NCI-H128 (cell line): ENCODE results near the gene MXD3.
"Not testable (repeated sequence)": the region's sequence is repeated elsewhere in the genome, so short reads cannot be mapped to it uniquely, and the experiment has no call there.

Source experiments
- DNase-seq: peaks from one replicate; lab custom pipeline; 2025; ENCODE audit not compliant: unreplicated experiment; lab: John Stamatoyannopoulos, UW

Gene MXD3

GRCh38 chr5:177343777-177344176 is 32.1 kb upstream of the MXD3 start:
- no peak for DNase-seq

DNA sequence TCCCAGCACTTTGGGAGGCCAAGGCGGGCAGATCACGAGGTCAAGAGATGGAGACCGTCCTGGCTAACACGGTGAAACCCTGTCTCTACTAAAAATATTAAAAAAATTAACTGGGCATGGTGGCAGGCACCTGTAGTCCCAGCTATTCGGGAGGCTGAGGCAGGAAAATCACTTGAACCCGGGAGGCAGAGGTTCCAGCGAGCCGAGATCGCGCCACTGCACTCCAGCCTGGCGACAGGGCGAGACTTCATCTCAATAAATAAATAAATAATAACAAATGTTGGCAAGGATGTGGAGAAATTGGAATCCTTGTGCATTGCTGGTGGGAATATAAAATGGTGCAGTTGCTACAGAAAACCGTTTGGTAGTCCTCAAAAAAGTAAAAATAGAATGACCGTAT is 31.3 kb upstream of the MXD3 start:
- DNase-seq, result not testable (repeated sequence)

DNA sequence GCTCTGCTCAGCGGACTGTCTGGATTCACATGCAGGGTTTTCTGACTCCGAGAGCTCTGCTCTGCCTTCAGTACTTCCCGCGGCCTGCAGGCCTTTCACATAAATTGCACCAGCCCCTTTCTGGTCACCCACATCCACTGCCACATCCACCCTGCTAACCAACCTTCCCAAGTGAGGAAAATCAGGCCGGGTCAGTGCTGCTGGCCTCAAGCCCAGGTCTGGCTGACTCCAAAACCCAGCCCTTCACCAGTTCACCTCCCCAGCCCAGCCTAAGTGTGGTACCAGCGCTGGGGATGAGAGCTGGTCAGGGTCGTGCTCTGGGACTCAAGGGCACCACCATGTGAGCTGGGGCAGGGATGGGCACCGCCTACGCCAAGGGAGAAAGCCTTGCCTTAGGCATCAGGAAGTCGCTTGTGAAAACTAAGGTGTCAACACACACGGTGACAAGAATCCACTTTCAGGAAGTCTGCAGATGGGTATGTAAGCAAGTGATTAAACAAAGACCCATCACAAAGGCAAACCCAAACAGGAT is 27.5 kb upstream of the MXD3 start:
- DNase-seq, result no peak

- no peak for DNase-seq
These were observed 26.8 kb upstream of the MXD3 start for GRCh38 chr5:177338251-177339106.

DNA sequence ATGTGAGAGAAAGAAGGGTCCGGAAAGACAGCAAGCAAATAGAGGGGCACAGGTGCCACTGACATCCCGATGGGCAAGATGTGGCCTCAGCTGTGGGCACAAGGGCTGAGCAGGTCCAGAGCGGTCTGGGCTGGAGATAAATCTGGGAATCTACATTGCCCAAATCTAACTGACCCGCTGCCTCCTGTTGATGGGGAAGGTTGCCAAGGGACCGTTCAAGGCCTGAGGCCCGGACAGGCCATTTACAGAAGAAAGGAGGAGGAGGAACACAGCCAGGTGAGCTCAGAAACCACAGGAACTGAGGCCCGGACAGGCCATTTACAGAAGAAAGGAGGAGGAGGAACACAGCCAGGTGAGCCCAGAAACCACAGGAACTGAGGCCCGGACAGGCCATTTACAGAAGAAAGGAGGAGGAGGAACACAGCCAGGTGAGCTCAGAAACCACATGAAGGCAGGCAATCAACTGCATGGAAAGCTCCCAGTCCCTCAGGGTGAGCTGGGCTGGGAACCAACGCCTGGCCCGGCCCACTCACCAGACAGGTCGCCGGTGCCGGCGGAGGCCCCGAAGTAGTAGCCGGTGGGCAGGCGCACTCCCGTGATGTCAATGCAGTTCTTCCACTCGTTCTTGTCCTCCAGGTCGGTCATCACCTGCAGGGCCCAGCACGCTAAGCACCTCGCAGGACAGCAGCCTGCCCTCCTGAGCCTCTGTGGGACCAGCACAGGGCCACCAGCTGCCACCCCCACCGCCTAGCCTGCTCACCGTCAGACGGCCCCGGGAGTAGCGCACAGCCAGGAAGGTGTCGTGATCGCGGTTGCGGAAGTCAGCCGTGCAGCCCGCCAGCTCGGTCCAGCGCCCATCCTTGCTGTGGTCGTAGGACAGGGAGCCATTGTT is 25.2 kb upstream of the MXD3 start:
- DNase-seq, result no peak

GRCh38 chr5:177336112-177336511 is 24.4 kb upstream of the MXD3 start:
- no peak for DNase-seq

DNA sequence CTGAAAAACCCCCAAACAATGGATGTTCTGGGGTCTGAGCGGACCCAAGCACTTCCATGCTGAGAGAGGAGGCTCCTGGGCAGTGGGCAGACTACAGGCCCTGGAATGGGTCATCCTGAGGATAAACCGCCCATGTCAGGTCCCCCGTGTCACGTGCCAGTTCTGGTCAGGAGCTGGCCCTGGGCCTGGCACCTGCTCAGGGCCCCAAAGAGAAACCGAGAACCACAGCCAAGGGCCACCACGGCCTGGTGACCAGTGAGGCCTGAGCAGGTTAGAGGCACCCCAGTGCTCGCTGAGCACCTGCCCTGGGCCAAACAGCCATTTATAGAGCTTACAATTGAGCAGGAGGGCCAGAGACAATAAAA is 24.0 kb upstream of the MXD3 start:
- DNase-seq, result no peak

DNA sequence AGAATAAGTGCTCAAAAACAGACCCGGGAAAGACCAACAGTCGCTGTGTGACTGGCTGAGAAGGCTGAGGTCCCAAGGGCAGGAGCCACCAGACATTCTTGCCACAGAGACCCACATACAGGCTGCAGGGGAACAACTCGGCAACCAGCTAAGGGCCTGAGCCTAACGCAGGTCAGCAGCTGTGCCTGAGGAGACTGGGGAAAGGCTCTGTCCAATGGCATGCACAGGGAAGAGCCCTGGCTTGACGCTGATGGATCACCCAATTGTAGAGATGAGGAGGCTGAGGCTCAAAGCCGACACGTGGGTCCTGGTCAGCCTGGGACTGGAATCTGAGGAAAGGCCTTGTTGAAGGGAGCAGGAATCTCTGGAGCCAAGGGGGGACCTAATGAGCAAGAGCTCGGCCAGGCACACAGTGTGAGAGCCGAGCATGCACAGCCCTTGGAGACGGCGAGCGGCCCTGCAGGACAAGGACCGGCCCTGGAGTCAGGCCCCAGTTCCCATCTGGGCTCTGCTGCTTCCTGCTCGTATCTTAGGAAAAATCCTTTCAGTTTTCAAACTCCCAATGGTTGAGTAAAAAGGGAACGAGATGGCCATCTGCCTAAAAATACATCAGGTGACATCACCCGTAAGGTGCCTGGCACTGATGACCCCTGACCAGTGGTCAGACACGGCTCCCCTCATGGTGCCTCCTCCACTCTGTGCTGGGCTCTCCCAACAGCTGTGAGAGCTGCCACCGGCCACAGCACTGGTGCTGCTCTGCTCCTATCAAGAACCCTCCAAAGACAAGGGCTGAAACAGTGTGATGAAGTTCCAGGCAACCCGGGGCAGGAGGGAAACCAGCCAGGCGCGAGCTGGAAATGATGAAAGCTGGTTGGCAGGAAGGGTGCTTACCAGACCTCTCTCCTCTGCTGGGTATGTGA is 23.3 kb upstream of the MXD3 start:
- no peak for DNase-seq

DNA sequence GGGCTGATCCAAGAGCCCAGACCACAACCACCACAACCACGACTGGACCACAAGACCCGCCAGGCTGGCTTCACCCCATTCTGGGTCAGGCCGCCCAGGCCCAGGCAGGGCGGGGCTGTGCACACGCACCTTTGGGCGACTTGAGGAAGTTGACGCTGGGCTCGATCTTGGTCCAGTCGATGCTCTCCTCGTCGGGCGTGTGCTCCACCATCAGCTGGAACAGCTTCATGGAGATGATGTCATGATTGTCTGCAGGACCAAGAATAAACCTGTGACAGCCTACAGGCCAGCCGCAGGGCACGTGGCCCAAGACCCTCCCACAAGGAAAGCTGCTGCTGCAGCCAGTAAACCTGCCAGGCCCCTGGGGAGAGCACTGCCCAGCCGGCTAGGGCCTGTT is 22.5 kb upstream of the MXD3 start:
- DNase-seq, result no peak

- DNase-seq, result no peak
These were observed 21.9 kb upstream of the MXD3 start for GRCh38 chr5:177333420-177334154.

DNA sequence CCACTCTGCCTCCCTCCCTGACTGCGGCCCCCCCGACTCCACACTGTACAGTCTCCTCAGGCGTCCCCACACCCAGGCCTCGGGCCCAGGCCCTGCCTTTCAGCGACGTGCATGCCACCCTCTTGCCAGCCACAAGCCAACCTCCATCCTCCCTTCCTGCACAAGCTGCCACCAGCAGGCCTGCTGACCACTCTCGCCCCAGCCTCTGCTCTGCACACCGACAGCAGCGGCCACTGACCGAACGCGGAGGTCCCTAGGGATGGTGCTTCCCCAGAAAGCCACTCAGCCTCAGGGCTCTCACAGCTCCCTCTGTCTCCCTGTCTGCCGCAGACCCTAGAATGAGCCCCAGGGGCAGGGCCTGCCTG is 21.2 kb upstream of the MXD3 start:
- no peak for DNase-seq

DNA sequence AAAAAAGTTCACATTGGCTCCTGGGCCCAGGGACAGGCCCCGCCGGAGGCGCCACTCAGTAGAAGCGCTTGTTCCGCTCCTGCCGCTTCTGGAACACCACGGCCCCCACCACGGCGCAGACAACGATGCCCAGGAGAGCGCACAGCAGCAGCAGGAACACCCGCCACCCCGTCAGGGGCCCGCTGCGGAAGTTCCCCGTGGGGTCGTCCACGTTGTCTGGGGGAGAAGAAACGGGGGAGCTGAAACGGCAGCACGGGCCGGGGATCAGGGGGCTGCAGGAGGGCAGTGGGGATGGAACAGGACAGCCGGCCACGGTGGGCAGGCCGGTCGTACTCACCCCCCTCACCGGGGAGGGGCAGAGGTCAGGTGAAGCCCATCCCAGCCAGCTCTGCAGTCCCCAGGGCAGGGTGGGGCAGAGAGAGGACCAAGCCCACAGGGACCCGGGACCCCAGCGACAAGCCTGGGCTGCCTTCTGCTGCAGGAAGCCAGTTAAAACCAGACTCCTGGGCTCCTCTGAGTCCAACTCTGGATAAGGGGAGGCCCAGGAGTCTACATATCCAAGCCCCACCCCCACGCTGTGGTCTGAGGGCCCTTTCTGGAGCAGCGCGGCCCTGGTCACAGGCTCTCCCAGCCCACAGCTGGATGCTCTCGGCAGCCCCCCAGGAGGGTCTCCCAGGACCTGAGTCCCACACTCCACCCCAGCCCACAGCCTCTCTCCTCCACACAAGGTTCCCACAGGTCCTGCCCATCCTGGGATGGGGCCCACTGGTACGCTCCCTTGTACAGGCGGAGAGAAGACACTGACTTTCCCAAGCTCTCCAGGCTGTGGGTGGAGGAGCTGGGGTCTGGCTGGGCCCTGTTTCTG is 20.6 kb upstream of the MXD3 start:
- DNase-seq, result no peak

DNA sequence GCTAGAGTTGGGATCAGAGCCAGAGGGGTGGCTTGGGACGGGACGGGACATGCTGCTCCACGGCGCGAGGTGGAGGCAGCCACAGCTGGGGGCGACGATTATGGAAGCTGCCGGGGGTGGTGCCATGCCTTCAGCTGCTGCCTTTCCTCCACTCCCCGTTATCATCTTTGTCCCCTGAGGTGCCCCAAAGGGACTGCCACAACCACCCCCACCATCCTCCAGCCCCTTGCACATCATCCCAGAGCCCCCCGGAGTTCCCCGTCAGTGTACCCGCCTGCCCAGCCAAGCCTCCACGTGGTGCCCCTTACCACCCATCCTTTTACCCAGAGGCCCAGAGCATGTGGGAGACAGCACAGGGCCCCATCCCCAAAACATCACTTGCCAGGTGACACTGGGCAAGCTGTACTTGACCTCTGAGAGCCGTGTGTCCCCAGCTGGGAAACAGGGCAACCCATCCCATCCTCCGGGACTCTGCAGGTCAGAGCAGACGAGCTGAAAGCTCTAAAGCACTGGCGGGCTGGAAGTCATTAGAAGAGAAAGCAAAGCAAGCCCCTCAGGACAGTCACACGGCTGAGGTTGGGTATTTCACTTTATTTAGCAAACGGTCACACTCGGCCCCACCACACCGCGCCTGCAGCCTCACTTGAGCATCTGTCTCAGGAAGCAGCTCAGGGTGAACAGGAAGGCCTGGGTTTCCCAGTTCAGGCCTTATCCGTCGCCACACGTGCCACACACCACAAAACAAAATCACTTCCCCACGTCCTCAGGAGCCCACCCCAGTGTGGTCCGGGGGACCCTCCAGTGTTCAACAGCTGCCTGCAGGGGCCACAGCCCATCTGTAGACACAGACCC is 19.5 kb upstream of the MXD3 start:
- no peak for DNase-seq

- DNase-seq, result no peak
These were observed 18.2 kb upstream of the MXD3 start for GRCh38 chr5:177329883-177330282.

DNA sequence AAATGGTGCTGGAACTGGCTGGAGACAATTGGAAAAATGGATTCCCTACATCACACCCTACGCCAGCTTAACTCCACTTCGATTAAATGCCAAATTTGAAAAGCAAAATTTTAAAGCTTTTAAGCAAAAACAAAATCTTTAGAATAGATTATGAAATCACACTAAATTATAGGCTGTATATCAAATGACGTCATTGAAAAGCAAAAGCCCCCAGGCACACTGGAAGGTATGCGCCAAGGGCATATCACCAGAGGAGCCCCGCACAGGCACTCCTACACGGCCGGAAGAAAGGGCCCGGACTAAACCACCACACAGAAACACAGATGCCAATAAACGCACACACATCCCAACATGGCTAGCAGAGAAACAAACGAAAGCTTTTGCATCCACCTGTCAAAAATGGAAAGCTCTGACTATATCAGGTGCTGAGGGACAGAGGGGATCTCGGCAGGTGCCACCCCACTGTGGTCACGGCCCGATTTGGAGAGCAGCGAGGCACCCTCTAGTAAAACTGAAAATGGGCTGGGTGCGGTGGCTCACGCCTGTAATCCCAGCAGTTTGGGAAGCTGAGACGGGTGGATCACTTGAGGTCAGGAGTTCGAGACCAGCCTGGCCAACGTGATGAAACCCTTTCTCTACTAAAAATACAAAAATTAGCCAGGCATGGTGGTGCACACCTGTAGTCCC is 17.0 kb upstream of the MXD3 start:
- DNase-seq, result no peak

DNA sequence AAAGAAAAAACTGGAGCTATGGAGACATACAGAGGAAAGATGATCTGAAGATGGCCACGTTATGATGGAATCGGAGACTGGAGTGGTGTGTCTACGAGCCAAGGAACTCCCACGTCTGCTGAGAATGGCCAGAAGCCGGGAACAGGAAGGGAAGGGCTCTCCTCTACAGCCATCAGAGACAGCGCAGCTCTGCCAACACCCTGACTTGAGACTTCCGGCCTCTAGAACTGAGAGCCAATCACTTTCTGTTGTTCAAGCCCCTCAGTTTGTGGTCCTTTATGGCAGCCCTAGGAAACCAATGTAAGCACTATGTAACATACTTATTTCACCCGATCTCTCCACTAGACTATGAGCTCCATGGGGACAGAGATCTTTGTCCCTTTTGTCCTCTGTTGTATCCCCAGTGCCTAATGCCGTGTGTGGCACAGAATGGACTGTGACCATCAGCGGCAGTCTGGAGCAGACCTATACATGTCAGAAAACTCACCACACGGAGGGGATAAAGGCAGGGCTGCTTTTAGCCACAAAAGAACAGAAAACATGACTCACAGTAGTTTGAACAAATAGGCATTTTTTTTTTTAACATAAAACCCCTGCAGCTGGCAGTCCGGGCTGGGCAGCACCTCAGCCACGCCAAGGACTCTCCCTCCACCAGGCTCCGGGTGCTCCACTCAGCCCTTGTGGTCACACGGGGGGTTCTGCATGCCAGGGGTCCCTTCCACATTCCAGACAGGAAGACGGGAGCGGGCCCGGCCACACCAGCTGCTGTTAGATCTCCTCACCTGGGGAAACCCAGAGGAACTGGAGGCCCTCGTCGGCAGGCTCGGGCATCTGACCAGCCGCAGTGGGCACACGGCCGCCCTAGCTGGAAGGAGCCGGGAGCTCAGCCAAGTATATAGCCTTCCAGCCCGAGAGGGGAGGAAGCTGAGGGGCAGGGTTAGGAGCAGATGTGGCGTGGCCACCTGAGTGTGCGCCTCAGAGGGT is 16.1 kb upstream of the MXD3 start:
- no peak for DNase-seq
